CD4-positive, alpha-beta T cell treated with Interleukin-10 for 1 hour (primary cell): Measurements from ENCODE around the gene TBX2.

Source experiments
- DNase-seq: peaks from one replicate; pipeline ENCODE4 v3.0.0-alpha.2; 2020

The TBX2 gene

GRCh38 chr17:61369751-61370150 is 29.9 kb upstream of the TBX2 start:
- DNase-seq = no peak

- DNase-seq = no peak
Observed at GRCh38 chr17:61371179-61371578, 28.5 kb upstream of the TBX2 start.

DNA sequence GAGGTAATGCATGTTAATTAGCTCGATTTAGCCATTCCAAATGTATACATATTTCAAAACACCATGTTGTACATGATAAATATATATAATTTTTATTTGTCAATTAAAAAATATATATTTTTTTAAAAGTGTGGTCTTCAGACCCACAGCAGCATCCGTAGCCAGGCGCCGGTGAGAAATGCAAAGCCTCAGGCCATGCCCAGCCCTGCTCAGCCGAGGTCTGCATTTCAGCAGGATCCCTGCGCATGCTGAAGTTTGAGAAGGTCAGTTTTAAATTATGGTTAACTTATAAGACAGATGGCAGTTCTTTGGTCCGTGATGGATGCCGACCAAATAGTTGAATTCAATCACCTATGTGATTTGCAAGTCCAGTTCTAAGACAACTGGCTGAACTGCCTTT is 28.0 kb upstream of the TBX2 start:
- no peak for DNase-seq

DNA sequence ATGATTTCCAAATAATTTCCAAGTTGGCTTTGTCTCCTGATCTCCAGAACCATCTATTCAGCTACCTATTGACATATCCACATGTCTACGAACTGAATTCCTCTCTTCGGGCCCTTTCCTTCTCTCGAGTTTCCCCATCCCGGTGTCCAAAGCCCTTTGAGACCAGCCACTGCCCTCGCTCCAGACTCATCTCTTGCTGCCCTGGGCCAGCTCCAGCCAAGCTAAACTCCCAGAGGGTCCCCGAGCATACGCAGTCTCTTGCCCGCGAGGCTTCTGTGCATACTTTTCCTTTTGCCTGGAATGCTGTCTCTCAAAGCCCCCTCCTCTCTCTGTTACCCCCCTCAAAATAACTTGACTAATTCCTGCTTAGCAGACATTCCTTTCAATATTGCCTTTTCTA is 27.2 kb upstream of the TBX2 start:
- DNase-seq = no peak

DNA sequence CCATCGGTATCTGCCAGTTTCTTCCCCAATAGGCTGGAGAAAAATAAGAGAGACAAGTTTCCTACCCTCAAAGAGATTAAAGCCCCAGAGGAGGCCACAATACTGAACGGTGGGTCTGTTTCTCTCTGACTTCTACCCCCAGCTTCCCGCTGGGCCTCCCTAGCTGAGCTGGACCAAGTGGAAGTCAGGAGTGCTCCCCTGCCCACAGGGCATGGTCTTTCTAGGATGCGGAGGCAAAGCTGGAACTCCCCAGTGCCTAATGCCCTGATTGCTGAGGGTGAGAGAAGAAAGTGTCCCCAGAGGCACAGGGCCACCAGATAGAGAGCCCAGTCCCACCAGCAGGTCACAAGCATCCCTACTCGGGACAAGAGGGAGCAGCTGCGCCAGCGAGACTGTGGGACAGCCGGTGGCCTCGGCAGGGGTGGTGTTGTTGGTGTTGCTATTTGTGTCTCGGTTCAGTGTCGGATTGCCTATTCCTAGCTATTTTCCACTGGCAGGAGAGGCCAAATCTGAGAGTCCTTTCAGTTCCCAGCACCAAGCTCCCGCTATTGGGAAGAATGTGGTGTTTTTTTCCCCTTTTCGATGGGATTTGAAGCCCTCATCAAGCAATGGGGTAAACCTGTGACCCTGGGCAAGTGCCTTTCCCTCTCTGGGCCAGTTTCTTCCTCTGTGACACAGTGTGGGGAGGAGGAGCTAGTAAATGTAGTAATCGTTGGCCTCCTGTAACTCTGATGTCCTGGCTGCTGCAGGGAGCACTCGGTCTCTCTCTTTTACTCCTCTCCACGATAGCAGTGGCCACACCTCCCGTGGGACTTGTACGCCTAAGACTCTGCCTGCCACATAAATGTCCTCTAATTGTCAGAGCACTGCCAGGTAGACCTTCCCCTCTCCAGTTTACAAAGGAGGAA is 22.5 kb upstream of the TBX2 start:
- no peak for DNase-seq

DNA sequence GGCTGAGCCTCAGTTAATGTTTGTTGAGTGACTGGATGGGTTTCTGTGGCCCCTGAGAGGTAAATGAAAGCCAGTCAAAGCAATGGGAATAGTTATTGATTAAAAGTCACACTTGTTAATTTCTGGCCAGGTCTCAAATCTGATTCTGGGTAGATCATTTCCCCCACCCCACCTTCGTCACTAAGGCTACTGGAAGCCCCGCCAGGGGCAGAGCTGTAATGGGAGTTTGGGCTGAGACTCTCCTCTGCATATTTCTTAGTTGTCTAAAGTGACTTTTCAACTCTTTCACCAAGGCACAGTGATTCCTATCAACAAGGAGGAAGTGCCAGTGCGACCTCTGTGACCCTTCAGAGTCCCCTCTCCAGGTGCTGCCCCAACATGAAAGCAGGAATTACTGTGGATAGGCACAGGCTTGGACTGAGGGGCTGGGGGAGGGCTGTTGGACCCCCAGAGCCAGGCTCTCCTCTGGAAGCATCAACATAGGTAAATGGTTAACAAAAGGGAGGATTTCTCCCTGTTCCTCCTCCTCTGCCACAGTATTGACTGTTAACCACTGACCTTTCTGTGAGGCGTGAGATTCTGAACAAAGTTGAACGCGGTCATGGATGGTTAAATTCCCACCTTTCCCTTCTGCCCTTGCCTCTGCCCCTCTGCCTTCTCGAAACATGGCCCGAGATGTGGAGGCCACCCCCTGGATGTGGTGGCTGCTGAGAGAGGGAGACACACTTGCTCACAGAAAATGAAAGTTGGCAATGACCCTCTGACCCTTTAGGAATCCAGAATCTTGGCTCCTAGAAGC is 20.8 kb upstream of the TBX2 start:
- no peak for DNase-seq

DNA sequence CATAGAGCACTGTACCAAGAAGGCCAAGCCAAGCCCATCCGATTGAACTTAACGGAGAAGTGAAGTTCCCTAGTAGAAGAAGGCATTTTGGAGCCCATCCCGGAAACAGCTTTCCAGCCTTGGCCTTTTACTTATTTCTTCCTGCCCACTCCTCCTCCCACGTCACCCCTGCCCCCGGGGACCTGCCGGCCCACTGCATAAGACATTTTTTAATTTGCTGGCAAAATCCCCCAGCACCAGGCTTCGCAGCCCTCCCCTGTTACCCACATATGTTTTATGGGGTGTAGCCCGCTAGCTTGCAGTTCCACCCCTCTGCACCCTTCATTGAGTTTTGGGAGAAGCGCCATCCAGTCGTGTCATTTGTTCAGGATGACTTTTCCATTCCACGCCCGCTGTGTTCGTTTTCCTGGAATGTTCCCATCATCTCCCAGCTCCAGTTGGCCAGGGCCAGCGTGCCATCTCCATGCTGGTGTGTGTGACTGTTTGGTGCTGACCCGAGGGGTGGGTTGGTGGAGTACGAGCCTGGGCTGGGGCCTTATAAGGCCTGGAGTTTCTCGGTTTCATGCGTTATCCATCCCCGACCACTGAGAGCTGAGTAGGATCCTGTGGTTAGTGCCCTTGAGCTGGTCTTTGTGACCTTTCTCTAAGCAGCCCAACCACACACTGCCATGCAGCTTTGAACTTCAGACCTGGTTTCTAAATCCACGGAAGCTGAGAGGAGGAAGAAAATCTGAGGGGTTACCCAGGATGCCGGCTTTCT is 20.0 kb upstream of the TBX2 start:
- no peak for DNase-seq

DNA sequence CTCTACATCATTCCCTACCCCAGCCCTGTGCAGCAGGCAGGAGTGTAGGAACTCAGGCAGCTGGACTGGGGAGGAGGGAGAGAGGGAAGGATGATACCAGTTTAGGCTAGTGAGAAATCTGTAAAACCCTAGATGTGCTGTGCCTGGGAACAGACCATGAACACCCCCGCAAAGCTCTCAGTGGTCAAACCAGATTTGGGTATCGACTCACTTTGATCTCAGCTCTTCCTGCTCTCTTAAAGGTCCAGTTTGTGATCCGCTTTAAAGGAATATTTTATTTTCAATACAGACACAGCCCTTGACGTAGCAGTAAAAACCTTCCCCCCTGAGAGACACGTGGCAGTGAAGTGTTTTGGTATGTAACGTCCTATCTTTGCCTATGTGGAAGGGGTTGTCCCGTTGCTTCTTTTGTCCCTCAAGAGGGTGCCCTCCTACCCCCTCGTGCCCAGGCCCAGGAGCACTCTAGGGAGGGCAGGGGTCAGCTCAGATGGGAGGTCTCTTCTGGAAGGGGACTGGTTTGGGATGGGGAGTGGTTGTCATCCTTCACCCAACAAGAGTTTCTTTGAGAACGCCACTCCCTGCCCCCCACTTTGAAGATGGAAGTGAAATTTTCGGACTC is 19.3 kb upstream of the TBX2 start:
- no peak for DNase-seq

DNA sequence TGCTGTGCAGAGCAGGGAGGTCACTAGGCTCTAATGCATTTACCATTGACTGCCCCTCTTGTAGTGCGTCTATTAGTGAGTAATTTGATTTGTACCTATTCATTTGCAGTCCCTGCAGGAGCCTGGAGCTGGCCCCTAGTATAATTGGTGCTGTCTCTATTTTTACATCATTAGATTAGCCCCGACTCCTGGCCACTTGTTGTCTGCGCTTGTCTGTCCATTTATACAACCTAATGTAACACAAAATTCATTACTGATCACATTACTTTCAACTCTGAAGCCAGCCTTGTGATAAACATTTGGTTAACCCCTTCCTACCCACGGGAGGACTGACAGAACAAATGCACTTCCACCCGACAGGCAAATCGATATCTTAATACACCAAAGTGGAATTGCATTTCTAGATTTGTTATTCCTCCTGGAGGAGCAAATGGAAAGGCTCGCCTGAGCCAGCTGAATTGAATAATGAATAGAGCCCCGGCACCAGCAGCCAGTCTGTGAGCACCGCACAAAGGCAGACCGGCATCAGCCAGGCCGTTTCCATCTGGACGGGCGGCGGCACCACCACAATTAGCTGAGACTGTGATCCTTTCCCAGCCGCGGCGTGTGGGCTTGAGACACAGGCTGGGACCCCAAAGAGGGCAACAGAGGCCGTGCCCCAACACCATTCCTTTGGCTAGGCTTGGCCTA is 18.7 kb upstream of the TBX2 start:
- no peak for DNase-seq

GRCh38 chr17:61381537-61381936 is 18.1 kb upstream of the TBX2 start:
- no peak for DNase-seq

- no peak for DNase-seq
Observed at GRCh38 chr17:61382796-61383688, 16.6 kb upstream of the TBX2 start.

- no peak for DNase-seq
Observed at GRCh38 chr17:61383689-61384201, 15.9 kb upstream of the TBX2 start.

DNA sequence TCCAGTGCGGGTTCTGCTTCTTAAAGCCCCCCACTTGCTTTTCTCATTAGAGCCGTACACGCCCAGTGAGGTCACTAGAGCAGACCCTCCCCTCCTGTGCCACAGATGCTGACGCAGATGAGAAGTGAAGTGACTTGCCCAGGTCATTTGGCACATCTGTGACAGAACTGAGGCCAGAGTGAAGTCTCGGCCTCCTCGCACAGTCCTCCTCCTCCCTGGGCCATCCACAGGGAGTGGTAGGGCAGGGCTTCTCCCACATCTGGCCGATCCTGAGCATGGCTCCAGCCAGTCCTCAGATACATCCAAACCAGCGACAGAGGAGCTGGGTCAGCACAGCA is 15.3 kb upstream of the TBX2 start:
- no peak for DNase-seq

DNA sequence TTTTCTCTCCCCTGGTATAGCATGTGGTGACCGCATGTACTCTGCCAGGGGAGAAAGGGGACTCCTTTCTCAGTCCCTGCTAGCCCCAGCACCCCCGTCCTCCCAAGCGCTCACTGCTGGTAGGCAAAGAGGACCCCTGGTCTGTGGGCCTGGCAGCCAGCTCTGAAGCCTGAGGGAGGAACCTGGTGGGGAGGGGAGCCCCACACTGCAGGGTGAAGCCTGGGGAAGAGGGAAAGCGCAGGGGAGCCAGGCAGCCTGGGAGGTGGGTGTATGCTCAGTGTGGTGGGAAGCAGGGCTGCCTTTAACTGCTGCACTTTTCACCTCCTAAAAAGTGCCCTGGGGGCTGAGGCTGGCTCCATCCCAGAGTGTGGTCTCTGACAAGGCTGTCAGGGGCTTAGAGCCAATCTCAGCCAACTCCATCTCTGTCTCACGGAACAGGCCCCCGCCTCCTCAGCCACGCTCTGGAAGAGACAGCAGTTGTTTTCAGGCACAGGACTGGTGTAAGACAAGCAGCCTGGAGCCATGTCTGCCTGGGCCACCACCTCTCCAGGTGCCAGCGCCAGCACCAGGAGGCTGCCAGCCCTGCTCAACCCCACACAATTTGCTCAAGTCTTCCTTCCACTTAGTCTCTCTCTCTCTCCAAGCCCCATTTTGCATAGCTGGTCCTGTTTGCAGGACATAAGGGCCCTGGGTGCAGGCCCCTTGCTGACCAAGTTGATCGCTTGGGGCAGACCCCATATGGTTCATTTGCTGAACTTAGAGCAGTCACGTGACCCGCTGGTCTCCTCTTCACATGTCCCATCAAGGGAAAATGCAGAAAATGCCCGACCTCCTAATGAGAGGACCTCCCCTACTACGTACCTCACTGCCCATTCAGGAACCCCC is 14.7 kb upstream of the TBX2 start:
- DNase-seq = no peak

DNA sequence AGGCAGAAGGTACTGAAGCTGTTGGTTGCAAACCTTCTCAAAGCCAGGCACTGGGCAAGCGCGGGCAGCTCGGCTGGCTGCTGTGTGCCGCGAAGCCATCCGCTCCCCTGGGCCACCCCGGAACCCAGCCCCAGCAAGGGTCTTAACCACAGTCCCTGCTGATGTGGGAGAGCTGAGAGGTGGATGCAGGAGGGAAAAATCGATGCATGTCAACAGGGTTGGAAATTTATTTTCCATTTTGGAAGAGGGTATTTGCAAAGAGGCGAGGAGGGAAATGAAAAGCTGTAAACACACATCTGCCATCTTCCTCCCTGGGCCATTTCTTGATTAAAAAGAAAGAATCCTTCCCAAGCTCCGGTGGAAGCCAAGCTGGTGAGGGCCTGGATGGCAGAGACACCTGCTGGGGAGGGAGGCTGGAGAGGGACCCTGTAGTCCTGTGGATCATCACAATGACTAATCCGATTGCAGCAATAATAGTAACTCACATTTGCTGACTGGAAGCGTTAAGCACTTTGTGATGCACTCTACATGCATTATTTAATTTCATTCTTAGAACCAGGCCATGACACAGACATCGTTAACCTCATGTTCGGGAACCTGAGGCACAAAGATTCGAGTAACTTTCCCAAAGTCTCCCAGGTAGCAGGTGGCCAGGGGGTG is 13.9 kb upstream of the TBX2 start:
- DNase-seq = no peak

DNA sequence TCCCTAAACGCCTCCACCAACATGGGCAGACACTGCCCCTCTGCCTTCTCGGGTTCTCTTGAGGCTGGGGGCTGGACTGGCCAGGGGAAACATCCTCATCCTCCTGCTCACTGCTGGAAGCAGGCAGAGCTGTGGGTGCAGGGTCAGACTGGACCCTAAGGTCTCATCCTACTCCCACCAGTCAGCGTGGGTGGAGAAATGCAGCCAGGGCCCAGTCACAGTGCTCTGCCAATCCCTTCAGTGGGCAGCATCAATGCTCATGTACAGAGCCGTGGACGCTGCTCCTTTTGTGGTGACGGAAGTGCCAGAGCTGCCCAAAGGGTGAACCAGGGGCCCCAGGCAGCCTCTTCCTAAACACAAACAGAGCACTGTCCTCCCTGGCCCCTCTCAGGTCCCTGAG is 13.4 kb upstream of the TBX2 start:
- DNase-seq = no peak

DNA sequence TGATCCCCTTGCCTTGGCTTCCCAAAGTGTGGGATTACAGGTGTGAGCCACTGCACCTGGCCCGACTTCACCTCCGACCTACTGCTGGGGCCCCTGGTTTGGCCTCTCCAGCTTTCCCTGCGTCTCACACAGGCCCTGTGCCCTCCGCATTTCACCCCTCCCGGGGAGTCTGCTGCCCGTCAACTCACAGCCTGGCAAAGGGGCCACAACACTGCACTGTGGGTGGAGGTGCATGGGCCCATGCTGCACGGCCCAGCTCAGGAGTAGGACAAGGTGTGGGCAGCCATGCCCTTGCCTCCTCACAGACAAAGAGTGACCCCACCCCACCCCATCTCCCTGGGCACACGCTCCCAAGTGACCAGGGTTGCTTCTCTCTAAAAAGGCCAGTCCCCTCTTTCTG is 12.6 kb upstream of the TBX2 start:
- no peak for DNase-seq

DNA sequence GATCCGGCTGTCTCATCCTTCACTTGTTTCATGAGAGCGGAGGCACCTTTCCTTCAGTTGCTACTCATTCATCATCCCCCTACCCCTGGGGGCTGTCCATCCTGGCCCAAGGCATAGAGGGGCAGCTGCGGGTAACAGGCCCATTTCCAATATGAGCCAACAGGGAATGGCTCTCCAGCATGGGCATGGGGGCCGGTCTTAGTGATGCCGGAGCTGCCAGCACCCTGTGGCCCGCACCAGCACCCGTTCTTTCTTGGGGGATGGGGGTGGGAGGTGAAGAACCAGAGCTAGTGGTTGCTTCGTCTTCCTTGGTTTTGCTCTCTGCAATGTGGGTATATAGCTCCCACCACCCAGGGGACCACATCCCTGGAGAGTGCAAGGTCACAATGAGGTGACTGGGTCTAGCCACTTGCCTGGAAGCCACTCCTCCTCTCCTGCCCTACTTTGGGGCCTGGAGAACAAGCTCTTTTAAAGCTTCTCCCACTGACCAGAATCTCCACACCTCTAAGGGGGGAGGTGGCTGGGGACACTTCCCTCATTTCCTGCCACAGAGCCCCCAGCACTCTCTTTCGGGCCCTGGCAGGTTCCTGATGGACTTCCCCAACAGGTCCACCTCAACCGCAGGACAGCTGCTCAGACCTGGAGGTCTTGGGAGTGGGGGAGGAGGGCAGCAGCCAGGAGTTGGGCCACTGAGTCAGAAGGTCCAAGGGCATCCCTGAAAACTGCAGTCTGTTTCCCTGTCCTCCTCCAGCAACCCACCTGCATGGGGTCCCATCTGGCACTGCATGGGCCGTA is 11.9 kb upstream of the TBX2 start:
- DNase-seq = no peak
